ENCODE results near the gene FAM241A.
"Not testable (repeated sequence)": the region's sequence is repeated elsewhere in the genome, so short reads cannot be mapped to it uniquely, and the experiment has no call there.

The FAM241A gene

GRCh38 chr4:112176596-112176995 is 31.3 kb downstream of the FAM241A start:
- no peak for TF ChIP-seq CTCF (IDR thresholded peaks at IDR 0.05; ENCODE audit: extremely low read depth, insufficient read depth, missing control alignments)
- DNase-seq (ENCODE audit: low spot score), result no peak
- in situ Hi-C loops (cut with MboI; ENCODE audit: low pct_unique_long_range_greater_than_20kb, low sequenced_read_pairs, unreplicated experiment), result no loop called here

DNA sequence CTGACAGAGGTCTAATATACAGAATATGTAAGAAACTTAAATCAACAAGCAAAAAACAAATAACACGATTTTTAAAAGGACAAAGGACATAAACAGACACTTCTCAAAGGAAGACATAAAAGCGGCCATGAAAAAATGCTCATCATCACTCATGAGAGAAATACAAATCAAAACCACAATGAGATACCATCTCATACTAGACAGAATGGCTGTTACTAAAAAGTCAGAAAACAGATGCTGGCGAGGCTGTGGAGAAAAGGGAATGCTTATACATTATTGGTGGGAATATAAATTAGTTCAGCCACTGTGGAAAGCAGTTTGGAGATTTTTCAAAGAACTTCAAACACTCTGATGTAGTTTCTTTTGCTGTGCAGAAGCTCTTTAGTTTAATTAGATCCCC is 33.5 kb downstream of the FAM241A start:
- DNase-seq (ENCODE audit: low spot score); in situ Hi-C loops (cut with MboI; ENCODE audit: low pct_unique_long_range_greater_than_20kb, low sequenced_read_pairs, unreplicated experiment): not testable (repeated sequence)

GRCh38 chr4:112181358-112182000 is 36.2 kb downstream of the FAM241A start:
- in situ Hi-C loops (cut with MboI; ENCODE audit: low pct_unique_long_range_greater_than_20kb, low sequenced_read_pairs, unreplicated experiment), result no loop called here
- no peak for DNase-seq (ENCODE audit: low spot score)
- no peak for TF ChIP-seq CTCF (IDR thresholded peaks at IDR 0.05; ENCODE audit: extremely low read depth, insufficient read depth, missing control alignments)

DNA sequence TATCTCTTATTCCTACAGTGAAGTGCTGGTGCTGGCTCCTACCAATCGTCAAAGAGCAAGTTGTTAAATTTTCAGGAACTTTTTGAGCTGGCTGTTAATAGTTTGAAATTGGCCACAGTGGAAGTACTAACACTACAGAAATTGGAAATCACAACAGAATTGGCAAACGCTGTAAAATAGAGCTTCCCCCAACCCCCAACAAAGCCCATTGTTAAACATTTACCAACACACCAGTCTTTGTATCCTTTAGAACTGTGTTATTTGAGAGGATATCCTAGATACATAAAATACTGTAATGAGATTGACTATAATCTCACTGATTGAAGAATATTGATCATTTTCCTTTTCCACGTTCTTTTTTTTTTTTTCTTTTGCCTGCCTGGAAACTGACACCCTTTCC is 37.4 kb downstream of the FAM241A start:
- in situ Hi-C loops (cut with MboI; ENCODE audit: low pct_unique_long_range_greater_than_20kb, low sequenced_read_pairs, unreplicated experiment), result no loop called here
- DNase-seq (ENCODE audit: low spot score), result no peak
- TF ChIP-seq CTCF (IDR thresholded peaks at IDR 0.05; ENCODE audit: extremely low read depth, insufficient read depth, missing control alignments), result no peak

GRCh38 chr4:112183252-112183651 is 38.0 kb downstream of the FAM241A start:
- no peak for DNase-seq (ENCODE audit: low spot score)
- in situ Hi-C loops (cut with MboI; ENCODE audit: low pct_unique_long_range_greater_than_20kb, low sequenced_read_pairs, unreplicated experiment), result no loop called here
- no peak for TF ChIP-seq CTCF (IDR thresholded peaks at IDR 0.05; ENCODE audit: extremely low read depth, insufficient read depth, missing control alignments)

DNA sequence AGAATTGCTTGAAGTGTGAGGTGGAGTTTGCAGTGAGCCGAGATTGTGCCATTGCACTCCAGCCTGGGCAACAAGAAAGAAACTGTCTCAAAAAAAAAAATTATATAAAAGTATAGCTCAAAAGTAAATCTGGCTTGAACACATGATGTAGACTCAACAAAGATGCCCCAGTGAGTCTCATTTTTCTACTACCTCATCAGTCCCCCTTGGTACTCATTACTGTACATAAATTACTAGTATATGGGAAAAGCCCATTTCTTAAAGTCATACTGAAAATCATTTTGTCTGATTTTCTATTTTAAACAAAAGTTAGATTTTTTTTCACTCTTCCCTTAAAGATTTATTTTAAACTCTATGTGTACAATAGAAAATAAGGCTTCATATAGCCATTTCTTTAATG is 39.2 kb downstream of the FAM241A start:
- TF ChIP-seq CTCF (IDR thresholded peaks at IDR 0.05; ENCODE audit: extremely low read depth, insufficient read depth, missing control alignments), result no peak
- in situ Hi-C loops (cut with MboI; ENCODE audit: low pct_unique_long_range_greater_than_20kb, low sequenced_read_pairs, unreplicated experiment), result no loop called here
- DNase-seq (ENCODE audit: low spot score), result no peak

GRCh38 chr4:112185334-112185733 is 40.1 kb downstream of the FAM241A start:
- in situ Hi-C loops (cut with MboI; ENCODE audit: low pct_unique_long_range_greater_than_20kb, low sequenced_read_pairs, unreplicated experiment), result no loop called here
- no peak for TF ChIP-seq CTCF (IDR thresholded peaks at IDR 0.05; ENCODE audit: extremely low read depth, insufficient read depth, missing control alignments)
- DNase-seq (ENCODE audit: low spot score), result no peak

Measured in GM13977 (cell line).